GM19438 (cell line): ENCODE results near the gene LTA.
"Not testable (repeated sequence)": the region's sequence is repeated elsewhere in the genome, so short reads cannot be mapped to it uniquely, and the experiment has no call there.

Experiments used
- ATAC-seq: cut with Tn5 transposase; IDR thresholded peaks from one replicate; pipeline ENCODE4 v1.9.1; 2021; ENCODE audit warnings: low read depth; ENCODE audit not compliant: unreplicated experiment

The LTA gene

GRCh38 chr6:31586008-31586407, 13.9 kb downstream of the LTA start, which contains the start of gene LST1:
Gene LST1 (plus strand): TSS chr6:31586277. CDS start chr6:31587300, 1,023 bp downstream.
- no peak for ATAC-seq

- no peak for ATAC-seq
Observed at GRCh38 chr6:31586599-31587281, 14.7 kb downstream of the LTA start.

DNA sequence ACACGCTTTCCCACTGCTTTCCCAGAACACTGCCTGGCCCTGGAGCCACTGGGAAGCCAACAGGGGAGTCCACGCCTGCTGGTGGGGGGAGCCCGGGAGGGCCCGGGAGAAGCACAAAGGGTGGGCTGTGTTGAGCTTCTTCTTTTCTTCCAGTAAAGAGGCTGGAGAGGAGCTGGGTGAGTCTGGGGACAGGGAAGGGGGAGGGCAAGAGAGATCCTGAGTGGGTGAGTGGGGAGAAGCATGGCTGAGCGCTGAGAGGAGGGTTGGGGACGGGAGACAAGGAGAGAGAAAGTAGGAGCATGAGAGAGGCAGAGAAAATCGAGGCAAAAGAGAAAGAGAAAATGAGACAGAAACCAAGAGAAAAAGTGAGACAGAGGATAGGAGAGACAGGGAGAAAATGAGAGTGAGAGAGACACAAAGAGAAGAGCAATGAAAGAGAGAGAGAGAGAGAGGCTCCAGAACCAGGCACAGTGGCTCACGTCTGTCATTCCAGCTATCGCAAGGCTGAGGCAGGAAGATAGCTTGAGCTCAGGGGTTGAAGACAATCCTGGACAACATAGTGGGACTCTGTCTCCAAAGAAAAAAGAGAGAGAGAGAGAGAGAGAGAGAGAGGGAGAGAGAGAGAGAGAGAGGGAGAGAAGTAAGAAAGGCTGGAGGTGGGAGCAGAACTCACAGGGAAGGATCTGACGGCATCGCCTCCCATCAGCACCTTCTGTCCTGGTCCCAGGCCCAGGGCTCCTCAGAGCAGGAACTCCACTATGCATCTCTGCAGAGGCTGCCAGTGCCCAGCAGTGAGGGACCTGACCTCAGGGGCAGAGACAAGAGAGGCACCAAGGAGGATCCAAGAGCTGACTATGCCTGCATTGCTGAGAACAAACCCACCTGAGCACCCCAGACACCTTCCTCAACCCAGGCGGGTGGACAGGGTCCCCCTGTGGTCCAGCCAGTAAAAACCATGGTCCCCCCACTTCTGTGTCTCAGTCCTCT, 16.0 kb downstream of the LTA start:
- ATAC-seq: no peak

GRCh38 chr6:31588871-31589650, 17.0 kb downstream of the LTA start:
- no peak for ATAC-seq

- ATAC-seq: not testable (repeated sequence)
Observed at GRCh38 chr6:31590691-31591090, 18.6 kb downstream of the LTA start.

- ATAC-seq: no peak
Observed at GRCh38 chr6:31592396-31592771, 20.3 kb downstream of the LTA start.

DNA sequence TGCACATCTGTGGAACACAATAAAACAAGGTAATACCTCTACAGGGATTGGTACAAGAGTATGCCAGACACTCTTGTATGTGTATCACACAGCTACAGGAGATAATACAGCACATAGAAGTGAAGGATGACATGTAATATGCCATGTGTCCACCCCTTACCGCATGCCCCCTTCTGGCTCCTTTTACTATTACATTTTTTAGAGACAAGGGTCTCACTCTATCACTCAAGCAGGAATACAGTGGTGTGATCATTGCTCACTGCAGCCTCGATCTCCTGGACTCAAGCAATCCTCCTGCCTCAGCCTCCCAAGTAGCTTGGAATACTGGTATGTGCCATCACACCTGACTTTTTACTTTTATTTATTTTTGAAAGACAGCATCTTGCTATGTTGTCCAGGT, 24.9 kb downstream of the LTA start:
- no peak for ATAC-seq

DNA sequence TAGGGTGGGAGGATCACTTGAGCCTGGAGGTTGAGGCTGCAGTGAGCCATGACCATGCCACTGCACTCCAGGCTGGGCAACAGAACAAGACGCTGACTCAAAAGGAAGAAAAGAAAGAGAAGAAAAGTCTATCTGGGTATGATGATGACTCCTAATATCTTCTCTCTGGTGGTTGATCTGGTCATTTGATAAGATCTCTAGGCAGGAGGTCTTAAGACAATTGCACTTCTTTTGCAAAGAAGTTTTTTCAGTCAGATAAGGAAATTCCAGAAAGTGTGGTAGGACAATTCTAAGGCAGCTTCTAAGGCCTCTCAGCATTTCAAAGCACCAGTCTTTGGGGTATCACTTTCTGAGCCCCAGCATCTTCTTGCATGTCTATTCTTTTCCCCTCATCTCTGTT, 35.2 kb downstream of the LTA start:
- no peak for ATAC-seq

DNA sequence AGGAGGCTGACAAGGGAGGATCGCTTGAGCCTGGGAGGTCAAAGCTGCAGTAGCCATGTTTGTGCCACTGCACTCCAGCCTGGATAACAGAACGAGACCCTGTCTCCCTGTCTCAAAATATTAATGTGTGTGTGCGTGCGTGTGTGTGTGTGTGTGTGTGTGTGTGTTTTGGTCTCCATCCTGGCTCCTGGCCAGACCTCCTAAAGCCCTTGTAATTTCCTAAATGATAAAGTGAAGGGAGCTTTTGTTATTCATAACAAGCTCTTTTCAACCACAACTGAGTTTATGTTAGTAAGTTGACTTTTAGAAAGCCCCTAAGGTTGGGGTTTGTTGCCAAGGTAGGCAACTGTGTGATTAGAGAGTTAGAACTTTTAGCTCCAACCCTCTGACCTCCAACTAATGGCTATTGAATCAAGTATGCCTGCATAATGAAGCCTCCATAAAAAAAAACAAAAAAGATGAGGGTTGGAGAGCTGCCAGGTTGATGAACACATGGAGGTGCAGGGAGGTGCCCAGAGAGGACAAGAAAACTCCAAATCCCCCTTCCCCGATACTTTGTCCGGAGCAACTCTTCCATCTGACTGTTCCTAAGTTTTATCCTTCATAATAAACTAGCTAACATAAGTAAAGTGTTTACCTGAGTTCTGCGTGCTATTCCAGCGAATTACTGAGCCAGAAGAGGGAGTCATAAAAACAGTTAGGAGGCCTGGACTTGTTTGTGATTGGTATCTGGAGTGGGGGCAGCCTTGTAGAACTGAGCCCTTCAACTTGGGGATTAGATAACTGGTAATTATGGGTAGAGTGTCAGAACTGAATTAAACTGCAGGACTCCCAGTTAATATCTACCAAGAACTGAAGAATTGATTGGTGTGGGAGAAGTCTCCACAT, 37.7 kb downstream of the LTA start:
- no peak for ATAC-seq

- ATAC-seq: no peak
Observed at GRCh38 chr6:31610968-31611367, 38.9 kb downstream of the LTA start.

- no peak for ATAC-seq
Observed at GRCh38 chr6:31614075-31614619, 42.1 kb downstream of the LTA start.

GRCh38 chr6:31614684-31615578, 42.8 kb downstream of the LTA start, which contains the start of gene AIF1:
Gene AIF1 (plus strand): TSS chr6:31615234. CDS start chr6:31615330, 96 bp downstream.
- ATAC-seq: no peak

DNA sequence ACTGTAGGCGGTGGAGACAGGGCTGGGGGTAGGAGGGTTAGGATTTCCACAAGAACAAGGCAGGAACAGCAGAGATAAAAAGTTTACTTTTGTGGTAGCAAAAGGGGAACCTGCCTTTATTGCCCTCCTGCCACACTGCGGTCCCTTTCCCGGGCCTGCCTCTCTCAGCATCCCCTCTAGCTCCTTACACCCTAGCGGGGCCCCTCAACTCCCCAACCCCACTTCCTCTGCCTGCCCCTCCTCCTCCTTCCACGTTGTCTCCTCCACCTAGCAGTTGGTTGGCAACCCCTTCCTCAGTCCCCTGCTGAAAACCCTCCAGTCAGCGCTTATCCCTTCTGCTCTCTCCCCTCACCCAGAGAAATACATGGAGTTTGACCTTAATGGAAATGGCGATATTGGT, 43.7 kb downstream of the LTA start:
- no peak for ATAC-seq

DNA sequence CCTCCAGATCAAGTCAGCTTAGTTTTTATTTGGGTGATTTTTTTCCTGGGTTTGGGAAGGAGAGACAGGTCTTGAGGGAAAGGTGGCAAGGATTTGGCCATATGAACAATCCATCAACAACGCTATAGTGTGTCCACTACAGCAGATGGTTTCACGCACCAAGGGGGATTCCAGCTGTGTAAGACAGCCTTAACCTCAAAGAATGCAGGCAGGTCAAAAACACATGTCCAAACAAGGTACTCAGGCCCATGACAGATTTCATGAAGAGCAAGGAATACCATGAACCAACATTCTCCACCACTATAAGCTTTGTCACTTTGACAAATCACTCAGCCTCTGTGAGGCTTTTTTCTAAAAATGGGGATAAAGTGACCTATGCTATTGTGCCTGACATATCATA, 44.9 kb downstream of the LTA start:
- no peak for ATAC-seq

DNA sequence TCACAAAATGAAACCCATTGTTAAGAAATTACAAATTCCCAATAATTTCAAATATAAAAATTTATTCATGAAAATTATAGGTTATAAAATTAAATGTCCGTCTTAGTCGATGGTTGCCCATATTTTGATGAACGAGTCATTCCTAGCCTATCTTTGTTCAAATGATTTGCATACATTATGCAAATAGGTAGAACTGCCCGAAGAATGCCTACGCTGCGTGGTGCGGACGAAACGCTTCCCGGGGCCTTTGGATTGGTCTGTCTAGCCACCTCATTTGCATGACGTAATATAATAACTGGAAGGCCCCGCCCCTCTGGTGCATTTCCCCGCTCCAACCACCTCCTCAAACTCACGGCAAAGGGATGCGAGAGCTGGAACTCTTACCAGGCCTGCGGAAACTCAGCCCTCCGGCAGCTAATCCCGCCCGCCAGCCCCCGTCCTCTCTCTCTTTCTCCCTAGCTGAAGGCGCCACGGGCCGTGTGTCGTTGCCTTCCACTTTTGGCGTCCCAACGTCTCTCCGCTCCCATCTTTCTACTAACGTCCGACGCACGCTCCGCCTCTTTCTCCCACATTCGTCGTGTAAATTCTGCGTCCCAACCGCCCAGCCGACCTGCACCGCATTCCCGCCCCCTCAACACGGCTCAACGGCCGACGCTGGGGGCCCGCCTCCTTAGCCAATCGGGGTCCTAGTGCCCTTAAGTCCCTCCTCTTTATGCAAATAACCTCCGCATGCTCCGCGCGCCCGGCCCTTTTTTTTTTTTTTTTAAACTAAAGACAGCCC, 47.9 kb downstream of the LTA start:
- peak; percentile 81 for ATAC-seq

- peak; percentile 42 for ATAC-seq
Observed at GRCh38 chr6:31620586-31621319, 48.7 kb downstream of the LTA start, which contains the start of gene PRRC2A. Gene PRRC2A (plus strand): TSS chr6:31620715. CDS start chr6:31622790, 2,075 bp downstream.

GRCh38 chr6:31621320-31621939, 49.3 kb downstream of the LTA start:
- ATAC-seq: no peak
